ENCODE measurements around the gene FTSJ3.
"Not testable (repeated sequence)": the region's sequence is repeated elsewhere in the genome, so short reads cannot be mapped to it uniquely, and the experiment has no call there.

FTSJ3 gene

DNA sequence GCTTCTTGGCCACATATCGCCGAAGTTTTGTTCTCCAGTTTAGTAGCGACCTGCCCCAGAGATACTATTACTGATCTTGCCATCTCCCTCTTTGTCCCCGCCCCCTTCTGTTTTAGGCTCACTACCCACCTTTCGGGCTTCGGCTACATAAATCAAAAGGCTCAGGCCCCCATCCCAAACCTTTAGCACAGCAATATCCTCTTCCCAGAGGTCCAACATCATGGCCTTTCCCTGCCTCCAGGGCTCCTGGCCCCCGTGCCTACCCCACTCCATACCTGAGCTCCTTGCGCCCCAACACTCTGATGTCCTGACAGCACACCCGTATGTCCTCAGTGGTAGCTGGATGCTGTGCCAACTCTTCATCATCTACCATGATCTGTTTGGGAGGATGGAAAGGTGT lies 3.1 kb downstream of the FTSJ3 start:
- DNase-seq, result no peak

DNA sequence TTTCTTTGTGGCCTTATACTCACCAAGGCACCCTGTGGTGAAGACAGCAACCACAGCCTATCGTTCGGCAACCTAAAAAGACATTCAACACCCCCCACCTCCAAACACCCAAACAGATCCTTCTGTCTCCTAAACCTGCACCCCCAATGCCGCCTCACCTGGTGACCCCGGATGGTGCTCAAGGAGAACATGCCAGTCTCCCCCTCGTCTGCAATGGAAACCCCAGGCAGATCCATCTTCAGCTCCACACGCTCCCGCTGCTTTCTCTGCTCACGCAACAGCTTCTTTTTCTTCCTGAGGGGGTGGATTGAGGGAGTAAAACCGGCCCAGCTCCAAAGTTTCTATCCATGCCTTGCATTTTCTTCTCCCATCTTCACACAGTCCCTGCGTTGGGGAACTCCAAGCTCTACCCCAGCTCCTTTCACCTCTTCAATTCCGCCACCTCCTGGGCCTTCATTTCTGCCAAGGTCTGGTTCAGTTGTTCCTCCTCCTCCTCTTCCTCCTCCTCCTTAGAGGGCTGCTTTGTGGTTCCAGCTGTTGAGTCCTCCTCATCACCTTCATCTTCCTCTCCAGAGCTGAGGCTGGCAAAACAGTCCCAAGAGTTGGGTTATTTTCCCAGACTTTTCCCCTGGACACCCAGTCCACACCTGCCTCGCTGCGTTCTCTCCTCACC lies 3.7 kb downstream of the FTSJ3 start:
- no peak for DNase-seq

DNA sequence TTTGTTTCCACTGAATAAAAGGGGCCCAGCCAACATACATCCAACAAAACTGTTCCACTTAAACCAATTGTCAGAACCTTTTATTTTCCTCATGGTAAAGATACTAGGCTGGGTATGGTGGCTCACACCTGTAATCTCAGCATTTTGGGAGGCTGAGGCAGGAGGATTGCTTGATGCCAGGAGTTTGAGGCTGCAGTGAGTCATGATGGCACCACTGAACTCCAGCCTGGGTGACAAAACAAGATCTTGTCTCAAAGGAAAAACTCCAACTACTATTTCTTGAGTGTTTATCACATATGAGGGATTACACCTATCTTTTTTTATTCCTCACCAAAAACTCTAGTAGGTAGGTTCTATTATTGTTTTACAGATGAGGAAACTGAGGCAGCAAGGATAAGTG lies 4.9 kb downstream of the FTSJ3 start:
- DNase-seq, result no peak

DNA sequence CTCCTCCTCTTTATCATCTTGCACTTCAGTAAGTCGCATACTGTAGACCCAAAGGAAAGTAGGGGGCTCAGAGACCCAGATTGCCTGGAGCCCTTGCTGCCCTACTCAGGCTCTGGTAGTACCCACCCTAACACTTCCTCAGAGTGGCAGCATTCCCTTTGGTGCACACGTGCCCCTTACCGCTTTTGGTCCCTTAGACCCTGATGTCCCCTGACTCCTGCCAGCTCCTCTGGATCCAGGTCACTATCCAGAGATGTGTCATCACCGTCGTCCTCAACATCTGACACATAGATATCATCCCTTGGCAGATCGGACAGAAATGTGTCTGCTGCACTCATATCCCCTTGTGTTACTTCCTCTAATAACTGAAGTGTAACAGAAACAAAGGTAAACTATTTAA lies 5.7 kb downstream of the FTSJ3 start:
- no peak for DNase-seq

DNA sequence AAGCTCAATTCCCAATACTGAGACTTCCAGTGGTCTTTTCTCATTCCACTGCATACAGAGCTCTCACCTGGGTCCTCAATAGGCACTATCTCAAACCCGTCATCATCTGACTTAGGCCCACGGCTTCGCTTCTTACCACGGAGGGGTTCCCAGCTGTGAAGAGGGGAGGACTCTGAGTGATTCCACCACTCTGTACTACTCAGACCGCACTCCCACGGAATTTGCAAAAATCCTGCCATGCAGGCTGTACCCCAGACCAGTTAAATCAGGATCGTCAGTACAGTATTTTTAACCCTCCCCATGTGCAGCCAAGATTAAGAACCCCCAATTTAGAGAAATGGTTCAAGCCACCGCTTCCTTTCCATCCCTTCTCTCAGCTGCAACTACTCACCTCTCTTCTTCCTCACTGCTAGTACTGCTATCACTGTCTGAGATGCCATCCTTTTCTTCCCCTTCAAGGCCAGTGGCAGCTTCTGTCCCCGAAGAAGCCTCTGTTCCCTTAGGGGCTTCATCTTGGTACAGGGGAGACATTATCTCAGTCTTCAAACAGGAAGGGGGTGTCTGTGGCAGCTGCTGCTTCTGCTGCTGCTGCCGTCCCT lies 6.4 kb downstream of the FTSJ3 start:
- DNase-seq, result no peak

DNA sequence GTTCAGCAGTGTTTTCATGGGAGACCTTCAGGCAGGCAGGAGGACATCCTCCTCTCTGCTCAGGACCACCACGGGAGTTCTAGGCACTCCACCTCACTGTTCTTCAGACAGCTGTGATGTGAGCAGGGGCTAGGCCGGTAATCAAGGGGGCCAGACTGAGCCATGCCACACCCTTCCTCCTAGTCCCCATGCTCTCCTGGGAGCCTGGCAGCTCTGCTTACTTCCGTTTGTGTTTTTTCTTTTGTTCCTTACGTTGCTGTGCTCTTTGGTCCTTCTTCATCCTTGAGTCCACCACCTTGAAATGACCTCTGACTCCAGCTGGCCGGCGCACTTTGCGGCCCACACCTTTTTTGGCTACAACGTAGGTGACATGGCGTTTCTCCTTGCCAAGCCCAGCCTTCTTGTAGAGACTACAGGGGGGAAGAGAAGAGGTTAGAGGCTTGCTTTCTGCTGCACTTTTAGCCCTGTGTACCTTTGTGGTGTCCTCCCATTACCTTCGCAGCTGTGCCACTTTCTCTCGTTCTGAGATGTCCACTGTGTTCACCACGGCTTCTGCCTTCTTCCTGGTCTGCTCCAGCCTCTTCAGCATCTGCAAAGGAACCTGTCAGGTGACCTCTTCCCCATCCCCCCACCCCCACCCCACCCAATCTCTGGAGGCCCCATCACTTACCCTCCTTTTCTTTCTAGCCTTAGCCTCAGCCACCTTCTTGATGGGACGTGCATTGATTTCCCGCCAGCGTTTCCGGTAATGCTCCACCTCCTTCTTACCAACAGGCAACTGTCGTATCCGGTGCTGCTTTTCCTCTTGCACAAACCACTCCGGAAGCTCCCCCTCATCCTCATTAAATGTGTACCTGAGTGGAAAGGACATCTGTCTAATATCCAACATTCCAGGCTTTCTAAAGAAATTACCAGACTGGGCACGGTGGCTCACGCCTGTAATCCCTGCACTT lies 7.6 kb downstream of the FTSJ3 start:
- DNase-seq, result no peak

DNA sequence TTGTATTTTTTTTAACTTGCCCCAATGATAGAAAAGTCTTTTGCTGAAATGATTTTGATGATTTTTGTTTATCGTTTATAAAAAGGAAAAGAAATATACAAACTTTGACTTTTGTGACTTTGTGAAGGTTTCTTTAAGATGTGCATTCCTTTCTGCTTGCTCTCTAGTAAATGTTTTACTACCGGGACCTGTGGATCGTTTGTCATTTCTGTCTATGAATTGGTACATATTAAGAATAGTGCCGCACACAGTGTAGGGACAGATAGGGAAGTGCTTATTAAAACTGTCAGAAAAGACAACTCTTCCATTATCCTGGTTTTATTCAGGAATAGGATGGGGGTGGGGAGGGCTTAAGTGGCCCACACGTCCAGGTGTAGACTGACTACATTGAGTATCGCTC lies 8.3 kb downstream of the FTSJ3 start:
- no peak for DNase-seq

DNA sequence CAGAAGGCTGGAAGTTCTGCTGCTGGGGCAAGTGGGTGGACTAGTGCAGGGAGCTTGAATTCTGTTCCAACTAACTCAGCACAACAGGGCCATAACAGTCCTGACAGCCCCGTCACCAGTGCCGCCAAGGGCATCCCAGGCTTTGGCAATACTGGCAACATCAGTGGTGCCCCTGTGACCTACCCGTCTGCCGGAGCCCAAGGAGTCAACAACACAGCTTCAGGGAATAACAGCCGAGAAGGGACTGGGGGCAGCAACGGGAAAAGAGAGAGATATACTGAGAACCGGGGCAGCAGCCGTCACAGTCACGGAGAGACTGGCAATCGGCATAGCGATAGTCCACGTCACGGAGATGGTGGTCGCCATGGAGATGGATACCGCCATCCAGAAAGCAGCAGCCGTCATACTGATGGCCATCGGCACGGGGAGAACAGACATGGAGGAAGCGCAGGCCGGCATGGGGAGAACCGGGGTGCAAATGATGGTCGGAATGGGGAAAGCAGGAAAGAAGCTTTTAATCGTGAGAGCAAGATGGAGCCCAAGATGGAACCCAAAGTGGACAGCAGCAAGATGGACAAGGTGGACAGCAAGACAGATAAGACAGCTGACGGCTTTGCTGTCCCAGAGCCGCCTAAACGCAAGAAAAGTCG lies 9.6 kb downstream of the FTSJ3 start:
- DNase-seq, result no peak

DNA sequence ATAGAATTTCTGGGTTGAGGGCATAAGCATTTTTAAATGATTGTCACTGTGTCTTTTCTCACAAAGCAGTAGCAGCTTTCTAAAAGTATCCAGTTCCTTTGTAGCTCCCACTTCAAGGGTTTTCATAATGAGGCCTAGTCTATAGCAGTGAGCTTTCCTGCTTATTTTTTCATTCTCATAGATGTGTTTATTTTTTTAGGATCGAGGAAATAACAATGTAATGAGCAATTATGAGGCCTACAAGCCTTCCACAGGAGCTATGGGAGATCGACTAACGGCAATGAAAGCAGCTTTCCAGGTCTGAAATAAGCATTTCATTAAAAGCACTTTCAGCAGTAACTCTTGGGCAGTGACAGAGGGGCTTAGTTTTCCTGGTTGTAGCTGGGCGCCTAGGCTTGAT lies 10.8 kb downstream of the FTSJ3 start:
- DNase-seq, result no peak

DNA sequence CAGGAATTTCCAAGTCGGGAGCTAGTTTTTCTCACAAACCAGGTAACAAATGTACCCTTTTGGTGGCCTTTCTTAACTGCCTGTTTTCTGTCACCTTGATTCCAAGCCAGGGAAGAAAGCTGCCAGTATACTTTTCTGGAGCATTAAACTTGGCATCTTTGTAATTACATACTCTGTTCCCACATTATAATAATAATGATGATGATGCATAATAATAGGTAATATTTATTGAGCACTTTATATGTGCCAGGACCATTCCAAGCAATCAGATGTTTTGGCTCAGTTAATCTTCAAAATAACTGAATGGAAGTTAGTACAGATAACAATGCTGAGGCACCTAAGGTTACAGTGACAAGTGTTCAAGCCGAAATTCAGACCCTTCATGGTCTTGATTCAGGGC lies 11.3 kb downstream of the FTSJ3 start:
- no peak for DNase-seq

DNA sequence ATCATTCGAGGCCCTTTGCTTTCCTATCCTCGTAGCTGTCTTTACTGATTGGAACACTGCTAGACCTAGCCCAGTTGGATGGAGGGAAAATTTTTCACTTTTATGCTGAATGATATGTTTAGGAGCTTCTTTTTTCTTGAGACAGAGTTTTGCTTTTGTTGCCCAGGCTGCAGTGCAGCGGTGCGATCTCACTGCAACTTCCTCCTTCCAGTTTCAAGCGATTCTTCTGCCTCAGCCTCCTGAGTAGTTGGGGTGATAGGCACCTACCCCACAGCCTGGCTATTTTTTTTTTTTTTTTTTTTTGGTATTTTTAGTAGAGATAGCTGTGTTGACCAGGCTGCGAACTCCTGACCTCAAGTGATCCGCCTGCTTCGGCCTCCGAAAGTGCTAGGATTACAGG lies 17.5 kb downstream of the FTSJ3 start:
- no peak for DNase-seq

DNA sequence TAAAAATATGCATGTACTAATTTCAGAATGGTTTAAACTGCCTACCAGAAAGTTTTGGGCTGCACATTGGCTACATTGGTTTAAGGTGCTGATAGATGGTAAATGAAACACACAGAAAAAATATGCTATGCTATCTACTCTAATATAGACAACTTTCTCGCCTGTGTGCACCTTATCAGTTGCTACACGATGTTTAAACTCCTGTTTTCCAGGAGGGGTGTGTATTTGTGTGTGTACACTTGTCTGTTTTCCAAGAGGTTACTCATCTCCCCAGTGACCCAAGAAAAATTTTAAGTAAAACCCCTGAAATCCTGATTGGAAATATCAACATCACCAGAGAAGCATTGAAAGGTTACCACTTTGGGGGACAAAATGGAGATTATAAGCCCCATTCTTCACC lies 21.9 kb downstream of the FTSJ3 start:
- no peak for DNase-seq

DNA sequence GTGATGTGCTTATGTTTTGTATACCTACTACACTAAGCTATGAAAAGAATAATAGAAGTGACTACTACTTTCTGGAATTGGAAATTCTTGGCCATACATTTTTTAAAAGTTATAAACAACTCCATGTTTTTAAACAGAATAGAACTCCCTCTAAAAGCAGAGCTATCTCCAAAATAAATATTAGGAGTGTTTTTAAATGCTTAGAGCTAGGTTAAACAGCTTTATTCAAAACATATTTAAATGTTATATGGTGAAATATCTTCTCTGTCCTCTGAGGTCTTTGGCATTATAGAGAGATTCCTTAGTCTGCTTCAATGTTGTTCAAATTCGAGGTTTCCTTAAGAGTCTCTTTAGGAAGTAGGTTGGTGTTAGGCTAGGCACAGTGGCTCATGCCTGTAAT lies 23.1 kb downstream of the FTSJ3 start:
- no peak for DNase-seq

DNA sequence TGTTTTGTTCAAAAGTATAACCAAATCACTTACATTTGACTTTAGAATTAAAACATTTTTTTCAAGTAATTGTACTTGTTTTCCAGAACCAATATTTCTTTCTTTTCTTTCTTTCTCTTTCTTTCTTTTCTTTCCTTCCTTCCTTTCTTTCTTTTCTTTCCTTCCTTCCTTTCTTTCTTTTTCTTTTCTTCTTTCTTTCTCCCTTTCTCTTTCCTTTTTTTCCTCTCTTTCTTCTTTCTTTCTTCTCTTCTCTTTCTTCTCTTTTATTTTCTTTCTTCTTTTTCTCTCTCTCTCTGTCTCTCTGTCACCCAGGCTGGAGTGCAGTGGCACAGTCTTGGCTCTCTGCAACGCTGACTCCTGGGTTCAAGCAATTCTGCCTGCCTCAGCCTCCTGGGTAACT lies 26.7 kb downstream of the FTSJ3 start:
- no peak for DNase-seq

DNA sequence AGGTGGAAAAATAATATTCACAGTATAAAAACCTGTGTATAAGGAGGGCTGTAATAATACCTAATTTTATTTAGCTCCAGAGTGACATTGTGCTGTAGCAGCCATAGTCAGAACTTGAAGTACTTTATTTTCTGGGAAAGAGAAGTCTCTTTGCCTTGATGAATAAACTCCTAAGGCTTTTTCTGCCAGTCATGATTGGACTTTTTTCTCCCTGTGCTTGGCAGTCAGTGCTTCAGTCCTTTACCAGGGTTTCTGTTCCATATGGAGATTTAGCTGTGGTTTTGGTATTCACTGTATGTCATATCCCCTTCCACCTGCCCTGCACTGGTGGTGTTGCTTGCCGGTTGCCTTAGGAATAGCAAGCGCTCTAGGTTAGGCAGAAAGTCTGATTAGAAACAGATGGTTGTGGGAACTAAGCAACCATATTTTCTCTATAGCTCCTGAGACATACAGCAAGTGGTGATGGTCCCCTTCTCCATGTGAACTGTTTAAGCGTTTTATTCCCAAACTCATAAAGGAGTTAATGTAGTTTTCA lies 28.8 kb downstream of the FTSJ3 start:
- DNase-seq, result no peak

DNA sequence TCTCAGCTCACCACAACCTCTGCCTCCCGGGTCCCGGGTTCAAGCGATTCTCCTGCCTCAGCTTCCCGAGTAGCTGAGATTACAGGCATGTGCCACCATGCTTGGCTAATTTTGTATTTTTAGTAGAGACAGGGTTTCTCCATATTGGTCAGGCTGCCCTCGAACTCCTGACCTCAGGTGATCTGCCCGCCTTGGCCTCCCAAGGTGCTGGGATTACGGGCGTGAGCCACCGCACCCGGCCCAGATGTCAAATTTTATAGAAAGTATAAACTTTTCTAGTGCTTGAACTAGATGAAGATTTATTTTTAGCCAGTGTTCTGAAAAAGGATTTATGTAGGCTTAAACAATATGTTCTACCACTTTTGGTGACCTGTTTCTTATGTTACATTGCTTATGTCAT lies 31.1 kb downstream of the FTSJ3 start:
- DNase-seq, result not testable (repeated sequence)

DNA sequence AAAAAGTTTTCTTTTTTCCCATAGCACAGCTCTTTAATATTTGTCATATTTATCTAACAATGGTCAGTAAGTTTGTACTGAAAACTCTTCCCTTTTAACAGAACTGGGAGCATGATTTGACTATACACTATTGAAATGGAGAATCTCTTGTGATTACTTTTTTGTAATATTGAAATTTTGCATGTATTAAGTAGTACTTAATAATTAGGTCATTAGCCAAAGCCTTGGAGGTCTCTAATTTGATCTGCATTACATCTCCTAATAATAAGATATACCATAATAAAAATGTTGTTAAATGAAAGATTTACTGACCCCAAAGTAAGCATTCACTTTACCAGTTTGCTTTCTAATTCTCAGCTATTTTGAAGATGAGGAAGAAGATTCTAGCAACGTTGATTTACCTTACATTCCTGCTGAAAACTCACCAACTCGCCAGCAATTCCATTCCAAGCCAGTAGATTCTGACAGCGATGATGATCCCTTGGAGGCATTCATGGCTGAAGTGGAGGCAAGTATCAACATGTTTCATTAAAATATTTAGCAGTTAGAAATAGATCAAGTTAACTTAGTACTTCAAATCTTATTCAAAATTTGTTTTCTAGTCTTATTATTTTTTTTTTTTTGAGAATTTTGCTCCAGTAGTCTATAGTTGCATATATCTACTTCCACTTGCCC lies 35.3 kb downstream of the FTSJ3 start:
- no peak for DNase-seq

DNA sequence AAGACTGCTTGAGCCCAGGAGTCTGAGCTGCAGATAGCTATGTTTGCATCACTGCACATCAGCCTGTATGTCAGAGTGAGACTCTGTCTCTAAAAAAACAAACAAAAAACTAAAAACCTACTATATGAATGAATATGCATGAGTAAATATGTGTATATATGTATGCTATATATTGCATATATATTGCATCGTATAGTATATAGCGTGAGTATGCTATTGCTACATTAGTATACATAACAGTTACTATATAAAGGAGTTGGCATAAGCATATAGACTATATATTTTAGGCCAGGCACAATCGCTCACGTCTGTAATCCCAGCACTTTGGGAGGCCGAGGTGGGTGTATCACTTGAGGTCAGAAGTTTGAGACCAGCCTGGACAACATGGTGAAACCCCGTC lies 37.4 kb downstream of the FTSJ3 start:
- no peak for DNase-seq

DNA sequence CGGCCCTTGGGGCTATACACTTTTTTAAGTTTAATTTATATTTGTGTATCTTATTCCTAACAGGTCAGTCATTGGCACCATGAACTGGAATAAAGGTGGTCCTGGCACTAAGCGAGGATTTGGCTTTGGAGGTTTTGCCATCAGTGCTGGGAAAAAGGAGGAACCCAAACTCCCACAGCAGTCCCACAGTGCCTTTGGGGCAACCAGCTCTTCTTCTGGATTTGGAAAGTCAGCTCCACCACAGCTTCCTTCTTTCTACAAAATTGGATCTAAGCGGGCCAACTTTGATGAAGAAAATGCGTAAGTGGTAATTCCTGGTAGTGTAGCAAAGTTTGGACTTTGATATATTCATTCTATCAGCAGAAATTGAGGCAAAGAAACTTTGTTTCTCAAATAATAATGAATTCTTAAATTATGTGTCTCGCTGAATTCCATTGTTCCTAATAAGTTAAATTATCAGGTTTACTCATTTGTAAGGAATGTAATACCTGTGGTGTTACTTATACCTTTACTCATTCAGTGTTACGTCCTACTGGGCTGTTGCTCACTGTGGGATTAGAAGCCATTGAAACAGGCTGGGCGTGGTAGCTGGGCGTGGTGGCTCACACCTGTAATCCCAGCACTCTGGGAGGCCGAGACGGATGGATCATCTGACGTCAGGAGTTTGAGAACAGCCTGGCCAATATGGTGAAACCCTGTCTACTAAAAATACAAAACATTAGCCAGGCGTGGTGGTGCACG lies 40.3 kb downstream of the FTSJ3 start:
- no peak for DNase-seq

DNA sequence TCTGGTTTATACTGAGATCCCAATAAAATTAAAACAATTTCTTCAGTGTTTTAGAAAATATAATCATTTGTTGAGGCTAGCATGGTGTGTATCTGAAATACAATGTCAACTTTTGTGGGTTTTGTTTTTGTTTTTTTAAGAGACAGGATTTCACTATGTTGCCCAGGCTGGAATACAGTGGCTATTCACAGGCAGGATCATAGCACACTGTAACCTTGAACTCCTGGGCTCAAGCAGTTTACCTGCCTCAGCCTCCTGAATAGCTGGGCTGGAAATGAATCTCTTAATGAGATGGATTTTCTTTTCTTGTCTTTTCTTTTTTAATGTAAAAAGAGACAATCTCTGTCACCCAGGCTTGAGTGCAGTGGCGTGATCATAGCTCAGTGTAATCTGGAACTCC lies 41.3 kb downstream of the FTSJ3 start:
- no peak for DNase-seq

DNA sequence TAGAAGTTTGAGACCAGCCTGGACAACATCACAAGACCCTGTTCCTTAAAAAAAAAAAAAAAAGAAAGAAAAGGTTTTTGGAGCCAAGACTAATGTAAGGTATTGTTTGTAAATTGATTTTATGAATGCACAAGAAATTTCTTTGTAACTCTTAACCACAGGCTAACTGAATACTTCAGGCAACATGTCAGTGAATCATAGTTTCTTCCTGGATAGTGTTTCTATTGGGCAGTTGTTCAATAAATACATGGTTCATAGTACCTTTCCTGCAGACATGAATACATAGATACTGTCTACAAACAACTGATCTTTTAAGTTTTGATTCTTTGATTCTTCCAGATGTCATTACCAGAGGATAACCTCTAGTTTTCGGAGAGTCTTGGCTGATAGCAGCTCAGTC lies 41.9 kb downstream of the FTSJ3 start:
- no peak for DNase-seq

DNA sequence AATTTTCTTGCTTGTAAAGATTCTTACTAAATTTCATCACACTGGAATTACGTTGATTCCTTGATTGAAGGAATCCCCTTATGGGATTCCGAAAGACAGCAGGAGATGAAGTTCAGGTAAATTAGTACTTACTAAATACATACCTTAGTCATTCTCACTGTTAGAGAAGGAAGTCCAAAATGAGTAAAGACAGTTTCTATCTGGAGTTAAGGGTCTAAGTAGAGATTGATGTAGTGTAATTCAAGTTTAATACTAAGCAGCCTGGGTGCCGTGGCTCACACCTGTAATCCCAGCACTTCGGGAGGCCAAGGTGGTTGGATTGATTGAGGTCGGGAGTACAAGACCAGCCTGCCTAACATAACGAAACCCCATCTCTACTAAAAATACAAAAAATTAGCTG lies 43.9 kb downstream of the FTSJ3 start:
- no peak for DNase-seq

Measured in NCI-H1694 (cell line).